GM18870 (cell line): Measurements from ENCODE around the gene APBA2.

Experiments used
- ATAC-seq: cut with Tn5 transposase; IDR thresholded peaks from one replicate; pipeline ENCODE4 v1.9.1; 2021; ENCODE audit warnings: moderate library complexity; ENCODE audit not compliant: unreplicated experiment

The APBA2 gene

DNA sequence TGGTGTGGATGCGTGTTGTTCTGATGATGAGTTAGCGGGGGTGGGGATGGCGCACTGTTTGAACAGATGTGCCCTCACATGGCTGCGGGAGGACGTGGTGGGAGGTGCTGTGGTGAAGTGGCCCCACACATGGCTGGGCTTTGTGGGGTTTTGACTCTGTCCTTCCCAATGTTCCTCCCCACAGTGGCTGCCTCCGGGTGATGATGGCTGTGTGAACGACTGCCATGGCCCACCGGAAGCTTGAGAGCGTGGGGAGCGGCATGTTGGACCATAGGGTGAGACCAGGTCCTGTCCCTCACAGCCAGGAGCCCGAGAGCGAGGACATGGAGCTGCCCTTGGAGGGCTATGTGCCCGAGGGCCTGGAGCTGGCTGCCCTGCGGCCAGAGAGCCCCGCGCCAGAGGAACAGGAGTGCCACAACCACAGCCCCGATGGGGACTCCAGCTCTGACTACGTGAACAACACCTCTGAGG is 167.9 kb downstream of the APBA2 start:
- no peak for ATAC-seq

- no peak for ATAC-seq
Measured at GRCh38 chr15:29054171-29055045, 168.6 kb downstream of the APBA2 start.

DNA sequence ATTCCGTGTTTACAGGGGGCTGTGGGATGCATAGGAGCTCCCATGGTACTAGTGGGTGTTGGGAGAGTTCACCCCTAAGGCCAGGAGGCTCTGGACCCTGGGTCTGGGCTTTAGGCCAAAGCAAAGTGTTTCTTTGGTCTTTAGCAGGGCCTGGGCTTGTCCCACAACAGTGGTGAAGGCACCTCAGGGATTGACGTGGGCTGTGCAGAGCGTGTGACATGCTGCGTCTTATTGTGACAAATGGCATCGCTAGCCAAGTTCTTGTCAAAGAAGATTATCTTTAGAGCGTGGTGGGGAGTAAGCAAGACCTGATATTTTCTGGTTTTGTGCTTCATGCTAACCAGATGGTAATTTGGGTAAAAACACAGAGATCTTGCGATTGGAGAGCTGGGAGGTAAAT is 170.1 kb downstream of the APBA2 start:
- no peak for ATAC-seq

DNA sequence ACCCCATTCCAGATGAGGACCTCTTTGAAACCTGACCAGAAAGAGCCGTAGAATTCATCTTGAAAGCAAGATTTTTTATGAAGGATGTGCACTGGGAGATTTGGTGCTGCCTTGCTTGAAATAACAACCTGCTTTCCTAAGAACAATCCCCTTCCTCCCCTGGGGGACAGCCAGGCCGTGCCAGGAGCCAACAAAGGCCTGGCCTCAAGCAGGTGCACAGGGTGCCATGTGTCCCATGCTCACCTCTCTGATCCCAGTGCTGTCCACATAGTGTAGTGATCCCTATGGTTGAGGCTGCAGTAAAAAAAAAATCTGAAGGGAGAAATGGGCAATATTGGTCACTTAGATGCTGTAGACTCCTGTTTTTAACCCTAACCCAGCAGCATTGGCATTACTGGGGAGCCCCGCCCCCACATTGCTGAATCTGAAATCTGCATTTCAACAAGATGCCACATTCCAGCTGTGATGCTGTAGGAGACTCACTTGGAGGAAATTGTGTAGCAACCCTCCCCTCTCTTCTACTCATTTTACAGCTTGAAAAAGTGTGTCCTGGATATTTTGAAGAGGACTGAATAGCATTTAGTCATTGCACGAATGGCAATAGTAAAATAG is 171.2 kb downstream of the APBA2 start:
- ATAC-seq = no peak

GRCh38 chr15:29057856-29058255 is 172.1 kb downstream of the APBA2 start:
- no peak for ATAC-seq

DNA sequence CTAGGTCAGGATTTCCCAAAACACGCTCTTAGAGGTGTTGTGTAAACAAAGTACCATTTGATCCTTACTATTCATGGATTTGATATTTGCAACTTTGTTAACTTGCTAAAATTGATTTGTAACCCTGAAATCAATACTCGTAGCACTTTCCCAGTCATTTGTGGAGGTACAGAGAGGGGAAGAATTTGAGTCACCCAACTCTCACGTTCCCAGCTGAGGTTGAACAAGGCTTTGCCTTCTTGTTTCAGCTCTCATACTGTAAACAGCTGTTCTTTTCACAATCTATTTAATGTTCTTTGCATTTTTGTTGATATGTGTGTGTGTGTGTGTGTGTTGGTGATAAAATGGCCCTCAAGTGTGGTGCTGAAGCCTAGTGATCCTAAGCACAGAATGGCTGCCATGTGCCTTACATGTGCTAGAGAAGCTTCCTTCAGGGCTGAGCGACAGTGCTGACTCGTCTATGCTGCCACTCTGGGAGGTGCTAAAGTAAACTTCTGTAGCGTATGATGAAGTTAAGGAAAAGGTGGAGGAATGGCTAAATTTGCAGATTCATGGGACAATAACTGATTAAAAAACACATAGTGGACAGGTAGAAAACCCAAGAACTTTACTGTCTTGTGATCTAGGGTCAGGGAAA is 173.2 kb downstream of the APBA2 start:
- ATAC-seq = no peak

- no peak for ATAC-seq
Measured at GRCh38 chr15:29059871-29060640, 174.3 kb downstream of the APBA2 start.

GRCh38 chr15:29061746-29062145 is 176.0 kb downstream of the APBA2 start:
- ATAC-seq = no peak

GRCh38 chr15:29062179-29062591 is 176.4 kb downstream of the APBA2 start:
- no peak for ATAC-seq

- no peak for ATAC-seq
Measured at GRCh38 chr15:29062626-29063025, 176.9 kb downstream of the APBA2 start.

DNA sequence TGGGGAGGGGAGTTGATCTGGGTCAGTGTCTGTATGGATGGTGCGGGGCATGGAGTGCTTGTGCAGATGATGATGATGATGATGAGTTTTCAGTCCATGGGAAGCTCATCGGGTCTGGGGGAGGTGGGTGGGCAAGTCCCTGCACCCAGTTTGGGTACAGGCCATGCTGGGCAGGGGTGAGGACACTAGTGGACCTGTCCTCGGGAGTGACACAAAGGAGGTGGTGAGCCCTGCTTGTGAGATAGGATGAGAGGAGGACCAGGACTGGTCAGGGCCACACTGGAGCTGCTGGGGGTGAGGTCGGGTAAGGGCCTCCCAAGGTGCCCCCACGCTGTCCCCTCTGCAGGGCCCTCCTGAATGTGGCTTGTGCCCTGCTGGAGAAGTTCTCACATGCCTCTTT is 177.9 kb downstream of the APBA2 start:
- no peak for ATAC-seq

GRCh38 chr15:29064290-29064689 is 178.5 kb downstream of the APBA2 start:
- no peak for ATAC-seq

DNA sequence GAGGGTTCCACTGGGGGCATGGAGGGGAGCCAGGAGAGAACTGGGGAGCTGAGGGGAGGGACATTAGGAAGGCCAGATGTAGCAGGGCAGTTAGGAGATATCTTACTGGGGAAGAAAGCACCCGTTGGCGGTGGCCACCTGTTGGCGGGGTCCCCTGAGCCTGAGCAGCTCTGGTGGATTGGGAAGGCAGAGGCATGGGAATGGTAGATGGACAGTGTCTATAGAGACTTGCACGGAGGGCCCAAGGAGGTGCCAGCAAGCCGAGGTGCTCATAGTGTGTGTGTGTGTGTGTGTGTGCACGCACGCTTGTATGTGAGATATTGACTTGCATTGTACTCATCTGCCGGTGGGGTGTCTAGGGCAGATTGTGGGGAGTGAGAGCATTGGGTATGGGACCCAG is 179.0 kb downstream of the APBA2 start:
- no peak for ATAC-seq

- no peak for ATAC-seq
Measured at GRCh38 chr15:29065571-29065970, 179.8 kb downstream of the APBA2 start.

- no peak for ATAC-seq
Measured at GRCh38 chr15:29066310-29066709, 180.5 kb downstream of the APBA2 start.

GRCh38 chr15:29066838-29067237 is 181.1 kb downstream of the APBA2 start:
- no peak for ATAC-seq

GRCh38 chr15:29067949-29068348 is 182.2 kb downstream of the APBA2 start:
- no peak for ATAC-seq

DNA sequence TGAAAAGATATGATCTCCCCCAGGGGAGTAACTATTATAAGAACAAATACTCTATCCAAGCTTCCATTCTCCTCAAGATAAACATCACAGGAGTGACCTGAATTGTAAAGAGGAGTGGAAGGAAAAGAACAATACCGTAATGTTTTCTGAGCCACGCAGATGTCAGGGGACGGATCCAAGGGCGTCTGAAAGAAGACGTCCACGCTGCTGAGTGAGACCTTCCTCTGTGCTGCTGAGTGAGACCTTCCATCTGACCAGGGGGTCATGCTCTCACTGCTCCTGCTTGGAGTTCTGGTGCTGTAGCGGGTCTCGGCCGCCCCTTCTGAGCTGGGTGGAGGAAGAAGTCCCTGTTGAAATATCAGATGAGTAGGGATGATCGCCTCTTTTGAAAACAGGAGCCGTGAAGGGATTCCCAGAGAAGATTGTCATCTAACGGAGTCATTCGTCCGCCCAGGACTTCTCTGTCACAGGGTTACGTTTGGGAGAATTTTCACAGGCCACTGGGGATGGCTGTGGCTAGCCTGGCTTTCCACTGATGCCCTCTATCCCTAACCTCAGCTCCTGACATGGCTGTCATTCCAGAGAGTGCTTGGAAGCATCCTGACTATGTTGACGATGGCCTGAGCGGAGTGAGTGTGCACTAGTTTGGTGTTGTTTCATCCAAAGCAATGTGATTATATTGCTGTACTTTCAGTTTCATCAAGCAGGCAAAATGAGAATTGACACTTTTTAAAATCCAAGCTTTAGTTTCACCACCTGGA is 184.9 kb downstream of the APBA2 start:
- no peak for ATAC-seq

GRCh38 chr15:29071232-29071881 is 185.6 kb downstream of the APBA2 start:
- no peak for ATAC-seq

- ATAC-seq = no peak
Measured at GRCh38 chr15:29071882-29072273, 186.1 kb downstream of the APBA2 start.
